ENCODE measurements around the gene NEUROD6. TPM values are rescaled to one million over a fixed set of nuclear protein-coding genes. Genes with fewer than 3 reads are reported as not detected.

NEUROD6 gene
- total RNA-seq, 1 donor from 2014 or later: 0.30 TPM

GRCh38 chr7:31333291-31333690 is 7.2 kb downstream of the NEUROD6 start:
- DNase-seq: no peak

- DNase-seq: no peak
Observed at GRCh38 chr7:31327071-31327470, 13.5 kb downstream of the NEUROD6 start.

- DNase-seq: no peak
Observed at GRCh38 chr7:31326416-31326815, 14.1 kb downstream of the NEUROD6 start.

- no peak for DNase-seq
Observed at GRCh38 chr7:31323101-31323500, 17.4 kb downstream of the NEUROD6 start.

- no peak for DNase-seq
Observed at GRCh38 chr7:31320675-31321074, 19.9 kb downstream of the NEUROD6 start.

- no peak for DNase-seq
Observed at GRCh38 chr7:31318313-31318712, 22.2 kb downstream of the NEUROD6 start.

GRCh38 chr7:31316876-31317275 is 23.6 kb downstream of the NEUROD6 start:
- DNase-seq: no peak

GRCh38 chr7:31315758-31316157 is 24.8 kb downstream of the NEUROD6 start:
- no peak for DNase-seq

GRCh38 chr7:31314781-31315180 is 25.7 kb downstream of the NEUROD6 start:
- DNase-seq: no peak

- no peak for DNase-seq
Observed at GRCh38 chr7:31312889-31313288, 27.6 kb downstream of the NEUROD6 start.

- peak; percentile 58 for DNase-seq
Observed at GRCh38 chr7:31311552-31311951, 29.0 kb downstream of the NEUROD6 start.

- peak; percentile 4 for DNase-seq
Observed at GRCh38 chr7:31310321-31310935, 30.1 kb downstream of the NEUROD6 start.

- DNase-seq: no peak
Observed at GRCh38 chr7:31309407-31309806, 31.1 kb downstream of the NEUROD6 start.

GRCh38 chr7:31308652-31309051 is 31.9 kb downstream of the NEUROD6 start:
- no peak for DNase-seq

GRCh38 chr7:31307972-31308371 is 32.6 kb downstream of the NEUROD6 start:
- no peak for DNase-seq

- DNase-seq: no peak
Observed at GRCh38 chr7:31305260-31305659, 35.3 kb downstream of the NEUROD6 start.

GRCh38 chr7:31304446-31304845 is 36.1 kb downstream of the NEUROD6 start:
- no peak for DNase-seq

GRCh38 chr7:31302356-31302755 is 38.2 kb downstream of the NEUROD6 start:
- DNase-seq: peak; percentile 74

GRCh38 chr7:31299336-31299735 is 41.2 kb downstream of the NEUROD6 start:
- DNase-seq: no peak

- no peak for DNase-seq
Observed at GRCh38 chr7:31290601-31291000, 49.9 kb downstream of the NEUROD6 start.
